ENCODE results near the gene ADD3. TPM values are rescaled to one million over a fixed set of nuclear protein-coding genes. Genes with fewer than 3 reads are reported as not detected.

The ADD3 gene
- total and polyA plus RNA-seq, 2 of the 13 experiments (the other 11 are each of a cell fraction or from before 2014, with no cell fraction given), result 44.7 to 57.5 TPM

- ChIA-PET CTCF (ENCODE audit: low intra/inter-chr PET ratio, low total read pairs) (no interaction called here), POLR2A (no interaction called here)
- Histone ChIP-seq H3K36me3 (replicated peaks in 1 of 2; ENCODE audit: control insufficient read depth in 1 of 2, insufficient read depth in 2 of 2, low read length in 2 of 2) (no peaks in the 10 kb centered on the region), H3K9ac (ENCODE audit: insufficient read depth, low read depth, low read length) (no peak overlapping the region), H3K4me2 (ENCODE audit: low read depth, low read length) (no peak overlapping the region), H3K9me3 (ENCODE audit: low read length) (peaks cover 18% of the 10 kb centered on the region), H3K27ac (ENCODE audit: extremely low read length, insufficient read depth, low read length) (no peak overlapping the region), H3K79me2 (ENCODE audit: insufficient read depth, low read length) (no peaks in the 10 kb centered on the region), H2AFZ (ENCODE audit: low read length) (no peak overlapping the region), H3K4me3 (replicated peaks in 1 of 3; ENCODE audit: insufficient read depth in 1 of 3, low read depth in 2 of 3, low read length in 3 of 3) (no peak overlapping the region), H4K20me1 (ENCODE audit: insufficient read depth, low read length) (no peaks in the 10 kb centered on the region), H3K27me3 (ENCODE audit: control insufficient read depth in 1 of 2, insufficient read depth in 2 of 2, low read length in 2 of 2) (no peaks in the 10 kb centered on the region), H3K4me1 (ENCODE audit: insufficient read depth, low read length) (no peaks in the 10 kb centered on the region)
- 95% methylated on average over 2 of the region's 2 CpGs for WGBS (ENCODE audit: low lambda C conversion rate)
- no TSS peak for BruUV-seq (replicated peaks)
- ATAC-seq, result no peak
- intact Hi-C loops (cut with micrococcal nuclease; ENCODE audit: unreplicated experiment) (no loop called here), in situ Hi-C loops (cut with HindIII; ENCODE audit: extremely low pct_ligation_motif_present, low pct_unique_long_range_greater_than_20kb) (no loop called here)
- TF ChIP-seq KLF16 (CRISPR knock-in tag; IDR thresholded peaks at IDR 0.05), result no peak
- TF ChIP-seq ZNF446 (CRISPR knock-in tag; IDR thresholded peaks at IDR 0.05), result no peak
- TF ChIP-seq ZNF17 (CRISPR knock-in tag; IDR thresholded peaks at IDR 0.05), result no peak
- no peak for TF ChIP-seq RNF2 (conservative IDR thresholded peaks at IDR 0.05; ENCODE audit: low read depth)
- no peak for TF ChIP-seq E2F2 (CRISPR knock-in tag; IDR thresholded peaks at IDR 0.05; ENCODE audit: borderline replicate concordance)
- no peak for TF ChIP-seq ZNF468 (CRISPR knock-in tag; IDR thresholded peaks at IDR 0.05)
- no peak for TF ChIP-seq SAP130 (CRISPR knock-in tag; IDR thresholded peaks at IDR 0.05; ENCODE audit: low read depth)
- no peak for TF ChIP-seq RBM22 (optimal IDR thresholded peaks at IDR 0.05; ENCODE audit: low read length)
- TF ChIP-seq HCFC1 (IDR thresholded peaks at IDR 0.05; ENCODE audit: low read depth, low read length), result no peak
- TF ChIP-seq SIX4 (CRISPR knock-in tag; IDR thresholded peaks at IDR 0.05), result no peak
- TF ChIP-seq TAF1 (CRISPR knock-in tag; IDR thresholded peaks at IDR 0.05), result no peak
- no peak for TF ChIP-seq TRIM24 (CRISPR knock-in tag; IDR thresholded peaks at IDR 0.05)
- TF ChIP-seq ZNF232 (CRISPR knock-in tag; IDR thresholded peaks at IDR 0.05; ENCODE audit: borderline replicate concordance), result no peak
- TF ChIP-seq MAF1 (CRISPR knock-in tag; IDR thresholded peaks at IDR 0.05; ENCODE audit: borderline replicate concordance), result no peak
- TF ChIP-seq U2AF2 (IDR thresholded peaks at IDR 0.05; ENCODE audit: low read depth, low read length), result no peak
- TF ChIP-seq ZC3H4 (CRISPR knock-in tag; IDR thresholded peaks at IDR 0.05; ENCODE audit: borderline replicate concordance), result no peak
- no peak for TF ChIP-seq RNF219 (CRISPR knock-in tag; IDR thresholded peaks at IDR 0.05)
- no peak for TF ChIP-seq SMARCE1 (IDR thresholded peaks at IDR 0.05; ENCODE audit: borderline replicate concordance)
- no peak for TF ChIP-seq NONO (IDR thresholded peaks at IDR 0.05)
- TF ChIP-seq NONO (CRISPR knock-in tag; conservative IDR thresholded peaks at IDR 0.05), result no peak
- TF ChIP-seq MED8 (CRISPR knock-in tag; IDR thresholded peaks at IDR 0.05; ENCODE audit: insufficient replicate concordance), result no peak
- no peak for FAIRE-seq
- DNase-seq (ENCODE audit: low spot score), result no peak
Observed at GRCh38 chr10:110051487-110051886, 43.7 kb downstream of the ADD3 start.

All from HepG2 (cell line).